ENCODE measurements around the gene CMTM7.
"Not testable (repeated sequence)": the region's sequence is repeated elsewhere in the genome, so short reads cannot be mapped to it uniquely, and the experiment has no call there.

CMTM7 gene

GRCh38 chr3:32460817-32461496, 69.3 kb downstream of the CMTM7 start:
- not testable (repeated sequence) for DNase-seq (ENCODE audit: low spot score)

GRCh38 chr3:32462191-32462986, 70.7 kb downstream of the CMTM7 start:
- peak; percentile 11 for DNase-seq (ENCODE audit: low spot score)

GRCh38 chr3:32463415-32463814, 71.8 kb downstream of the CMTM7 start:
- not testable (repeated sequence) for DNase-seq (ENCODE audit: low spot score)

DNA sequence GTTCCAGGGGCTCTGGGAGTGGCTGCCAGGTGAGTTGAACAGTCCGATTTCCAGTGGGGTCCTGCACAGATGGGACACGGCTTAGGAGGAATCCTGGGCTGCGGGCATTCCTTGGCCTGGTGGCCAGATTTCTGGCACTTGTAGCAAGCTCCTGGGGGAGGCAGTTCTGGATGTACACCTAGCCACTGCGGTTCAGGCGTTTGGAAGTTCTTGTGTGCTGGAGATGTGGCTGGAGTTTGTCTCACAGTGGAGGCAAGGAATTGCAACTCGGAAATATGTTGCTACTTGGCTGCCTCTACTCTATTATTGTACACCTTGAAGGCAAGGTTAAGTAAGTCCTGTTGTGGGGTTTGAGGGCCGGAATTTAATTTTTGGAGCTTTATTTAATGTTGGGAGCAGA, 73.1 kb downstream of the CMTM7 start:
- DNase-seq (ENCODE audit: low spot score) = not testable (repeated sequence)

GRCh38 chr3:32466808-32467207, 75.2 kb downstream of the CMTM7 start:
- not testable (repeated sequence) for DNase-seq (ENCODE audit: low spot score)

DNA sequence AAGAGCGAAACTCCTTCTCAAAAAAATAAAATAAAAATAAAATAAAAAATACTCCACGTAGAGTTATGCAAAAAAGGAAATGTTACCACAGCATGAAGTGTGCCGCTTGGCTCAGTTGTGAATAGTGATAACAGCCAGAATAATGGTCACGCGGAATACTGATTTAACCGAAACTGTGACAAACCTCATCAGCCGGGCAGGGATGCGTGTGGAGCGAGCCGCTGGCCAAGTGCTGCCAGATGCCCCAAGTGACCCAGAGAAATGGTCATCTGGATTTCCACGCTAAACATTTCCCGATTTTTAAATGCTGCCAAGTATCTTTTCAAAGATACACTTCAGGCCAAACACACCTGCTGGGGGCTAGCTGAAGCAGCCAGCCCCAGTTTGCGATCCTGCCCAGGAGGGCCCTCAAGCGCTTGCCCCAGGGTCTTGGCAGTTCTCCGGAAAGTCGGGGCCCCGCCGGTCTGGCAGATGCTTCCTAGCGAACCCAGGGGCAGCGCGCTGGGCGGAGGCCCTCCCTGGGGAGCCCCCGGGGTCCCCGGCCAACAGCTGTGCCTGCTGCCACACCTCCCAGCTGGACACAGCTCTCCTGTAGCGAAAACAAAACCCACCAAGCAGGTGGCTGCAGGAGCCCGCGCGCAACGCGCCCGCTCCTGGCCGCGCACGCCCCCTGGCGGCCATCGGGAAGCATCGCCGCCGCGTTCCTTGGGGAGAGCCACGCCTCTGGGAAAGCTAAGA, 75.8 kb downstream of the CMTM7 start:
- peak; percentile 70 for DNase-seq (ENCODE audit: low spot score)

GRCh38 chr3:32469151-32469874, 77.7 kb downstream of the CMTM7 start:
- DNase-seq (ENCODE audit: low spot score) = no peak

GRCh38 chr3:32470362-32470761, 78.7 kb downstream of the CMTM7 start:
- DNase-seq (ENCODE audit: low spot score) = no peak

GRCh38 chr3:32471246-32471645, 79.6 kb downstream of the CMTM7 start:
- no peak for DNase-seq (ENCODE audit: low spot score)

- not testable (repeated sequence) for DNase-seq (ENCODE audit: low spot score)
Observed at GRCh38 chr3:32472151-32472550, 80.5 kb downstream of the CMTM7 start.

GRCh38 chr3:32474201-32474600, 82.5 kb downstream of the CMTM7 start:
- DNase-seq (ENCODE audit: low spot score) = no peak

- no peak for DNase-seq (ENCODE audit: low spot score)
Observed at GRCh38 chr3:32480604-32481003, 89.0 kb downstream of the CMTM7 start.

- no peak for DNase-seq (ENCODE audit: low spot score)
Observed at GRCh38 chr3:32481791-32482631, 90.4 kb downstream of the CMTM7 start.

DNA sequence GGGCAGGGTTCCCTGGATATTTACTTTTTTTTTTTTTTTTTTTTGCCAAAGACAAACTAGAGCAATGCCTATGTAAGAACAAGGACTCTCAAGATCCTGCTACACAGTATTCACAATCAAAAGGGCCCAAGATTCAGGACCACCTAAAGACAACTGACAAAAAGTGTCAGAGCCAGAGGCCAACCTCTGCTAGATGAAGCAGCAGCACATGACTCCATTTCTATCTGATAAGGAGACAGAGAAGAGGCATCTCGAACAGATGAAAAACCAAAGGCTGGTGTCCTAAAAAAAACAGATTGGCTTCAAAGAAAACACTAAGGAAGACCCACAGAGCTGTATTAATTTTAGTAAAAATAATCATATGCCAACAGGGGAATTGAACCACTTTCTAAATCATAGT, 91.0 kb downstream of the CMTM7 start:
- DNase-seq (ENCODE audit: low spot score) = no peak

GRCh38 chr3:32483772-32484171, 92.1 kb downstream of the CMTM7 start:
- DNase-seq (ENCODE audit: low spot score) = no peak

- no peak for DNase-seq (ENCODE audit: low spot score)
Observed at GRCh38 chr3:32484436-32484835, 92.8 kb downstream of the CMTM7 start.

DNA sequence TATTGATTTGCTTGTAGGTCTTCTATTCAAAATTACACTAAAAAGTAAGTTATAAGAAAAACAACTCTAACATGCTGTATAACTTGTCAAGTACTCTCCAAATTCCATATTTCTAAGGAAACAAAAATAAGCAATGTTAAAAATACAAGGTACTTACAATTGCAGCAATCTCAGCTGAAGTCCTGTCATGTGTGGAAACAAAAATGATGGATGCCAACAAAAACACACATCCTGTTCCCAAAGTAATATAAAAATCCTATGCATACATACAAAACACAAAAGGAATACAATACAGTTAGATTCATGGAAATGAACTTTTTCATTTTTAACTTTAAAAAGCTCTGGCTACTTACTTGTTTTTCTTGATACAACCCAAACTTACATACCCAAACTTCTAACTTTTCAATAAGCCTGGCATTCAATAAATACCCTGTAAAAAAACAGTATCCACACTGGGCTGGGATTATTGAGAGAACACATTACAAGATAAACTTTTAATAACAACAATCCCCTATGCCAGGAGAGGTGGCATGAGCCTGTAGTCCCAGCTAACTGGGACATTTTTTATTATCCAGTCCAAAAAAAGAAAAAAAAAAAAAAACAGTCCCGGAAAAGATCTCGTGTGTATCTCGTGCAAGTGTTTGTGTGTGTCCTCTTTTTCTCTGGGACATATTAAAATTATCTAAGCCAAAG, 96.3 kb downstream of the CMTM7 start:
- DNase-seq (ENCODE audit: low spot score) = no peak

DNA sequence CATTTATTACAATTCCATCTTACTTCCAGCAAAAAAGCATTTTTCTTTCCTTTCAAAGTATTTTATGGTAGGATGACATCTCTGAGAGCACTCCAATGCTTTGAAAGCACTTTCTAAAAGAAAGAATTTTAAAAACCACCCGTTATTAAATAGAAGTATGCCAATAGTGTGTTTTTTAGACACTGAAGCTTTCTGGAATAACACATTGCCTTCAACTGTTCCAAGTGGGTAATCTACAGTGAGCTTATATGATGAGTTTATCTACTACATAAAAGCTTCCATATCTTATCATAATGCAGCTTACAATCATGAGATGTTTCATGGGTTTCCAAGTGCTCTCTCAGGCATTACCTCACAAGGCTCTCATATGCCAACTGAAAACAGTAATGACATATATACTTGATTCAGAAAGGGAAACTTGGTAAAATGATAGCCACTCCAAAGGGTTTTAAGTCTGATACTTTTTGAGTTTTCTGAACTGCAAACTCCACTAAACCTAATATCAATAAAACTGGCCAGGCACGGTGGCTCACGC, 96.9 kb downstream of the CMTM7 start:
- DNase-seq (ENCODE audit: low spot score) = no peak

GRCh38 chr3:32492684-32493436, 101.2 kb downstream of the CMTM7 start:
- no peak for DNase-seq (ENCODE audit: low spot score)

Measured in hematopoietic multipotent progenitor cell treated with erythropoietin and hydrocortisone succinate and interleukin-3 and kit ligand, for 15 days (in vitro differentiated cells).